ENCODE data around the gene ULK1.

Gene ULK1

DNA sequence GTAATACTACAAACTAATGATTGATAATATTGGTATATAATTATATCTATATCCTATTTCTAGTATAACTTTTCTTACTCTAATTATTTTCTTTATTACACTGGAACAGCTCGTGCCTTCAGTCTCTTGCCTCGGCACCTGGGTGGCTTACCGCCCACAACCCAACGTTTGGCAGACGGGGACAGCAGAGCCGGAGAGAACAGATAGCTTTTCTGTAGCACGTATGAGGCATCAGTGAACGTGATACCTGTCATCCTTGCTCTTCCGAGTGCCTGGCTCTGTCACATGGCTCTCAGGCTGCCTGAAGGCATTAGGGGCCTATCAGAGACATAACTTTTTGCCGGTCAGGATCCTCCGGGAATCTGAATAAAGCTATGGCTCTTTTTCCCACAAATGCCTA, 40.1 kb downstream of the ULK1 start:
- no peak for DNase-seq (ENCODE audit: low read depth)
- no peak overlapping the region for H3K4me3 ChIP-seq (ENCODE audit: low read length)
- TF ChIP-seq, protein P1, sequence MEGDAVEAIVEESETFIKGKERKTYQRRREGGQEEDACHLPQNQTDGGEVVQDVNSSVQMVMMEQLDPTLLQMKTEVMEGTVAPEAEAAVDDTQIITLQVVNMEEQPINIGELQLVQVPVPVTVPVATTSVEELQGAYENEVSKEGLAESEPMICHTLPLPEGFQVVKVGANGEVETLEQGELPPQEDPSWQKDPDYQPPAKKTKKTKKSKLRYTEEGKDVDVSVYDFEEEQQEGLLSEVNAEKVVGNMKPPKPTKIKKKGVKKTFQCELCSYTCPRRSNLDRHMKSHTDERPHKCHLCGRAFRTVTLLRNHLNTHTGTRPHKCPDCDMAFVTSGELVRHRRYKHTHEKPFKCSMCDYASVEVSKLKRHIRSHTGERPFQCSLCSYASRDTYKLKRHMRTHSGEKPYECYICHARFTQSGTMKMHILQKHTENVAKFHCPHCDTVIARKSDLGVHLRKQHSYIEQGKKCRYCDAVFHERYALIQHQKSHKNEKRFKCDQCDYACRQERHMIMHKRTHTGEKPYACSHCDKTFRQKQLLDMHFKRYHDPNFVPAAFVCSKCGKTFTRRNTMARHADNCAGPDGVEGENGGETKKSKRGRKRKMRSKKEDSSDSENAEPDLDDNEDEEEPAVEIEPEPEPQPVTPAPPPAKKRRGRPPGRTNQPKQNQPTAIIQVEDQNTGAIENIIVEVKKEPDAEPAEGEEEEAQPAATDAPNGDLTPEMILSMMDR (IDR thresholded peaks at IDR 0.05; ENCODE audit: insufficient read depth, low read depth, low read length, missing control alignments): no peak

- no peak for DNase-seq (ENCODE audit: low read depth)
- TF ChIP-seq, protein P1 (IDR thresholded peaks at IDR 0.05; ENCODE audit: insufficient read depth, low read depth, low read length, missing control alignments): no peak
- no peak overlapping the region for H3K4me3 ChIP-seq (ENCODE audit: low read length)
These were observed 43.7 kb downstream of the ULK1 start for GRCh38 chr12:131938082-131938481.

DNA sequence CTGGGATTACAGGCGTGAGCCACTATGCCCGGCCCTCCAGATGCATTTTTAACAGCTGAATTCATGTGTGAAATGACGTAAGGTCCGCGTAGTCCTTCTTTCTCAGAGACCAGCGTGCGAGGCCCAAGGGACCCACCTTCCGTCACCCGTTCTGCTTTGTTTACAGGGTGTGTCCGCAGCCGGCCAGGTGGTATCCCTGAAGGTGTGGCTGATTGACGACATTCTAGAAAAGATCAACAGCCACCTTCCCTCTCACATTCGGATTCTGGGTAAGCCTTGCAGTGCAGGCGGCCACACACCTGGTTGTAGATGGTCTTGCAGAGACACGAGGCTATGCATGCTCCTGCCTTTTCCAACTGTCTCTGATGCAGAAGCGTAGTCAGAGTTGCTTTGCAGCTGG, 44.6 kb downstream of the ULK1 start:
- H3K4me3 ChIP-seq (ENCODE audit: low read length): no peak overlapping the region
- no peak for DNase-seq (ENCODE audit: low read depth)
- TF ChIP-seq, protein P1 (IDR thresholded peaks at IDR 0.05; ENCODE audit: insufficient read depth, low read depth, low read length, missing control alignments): no peak

GRCh38 chr12:131940141-131940547, 45.7 kb downstream of the ULK1 start:
- TF ChIP-seq, protein P1 (IDR thresholded peaks at IDR 0.05; ENCODE audit: insufficient read depth, low read depth, low read length, missing control alignments): no peak
- H3K4me3 ChIP-seq (ENCODE audit: low read length): no peak overlapping the region
- DNase-seq (ENCODE audit: low read depth): peak; percentile 71

DNA sequence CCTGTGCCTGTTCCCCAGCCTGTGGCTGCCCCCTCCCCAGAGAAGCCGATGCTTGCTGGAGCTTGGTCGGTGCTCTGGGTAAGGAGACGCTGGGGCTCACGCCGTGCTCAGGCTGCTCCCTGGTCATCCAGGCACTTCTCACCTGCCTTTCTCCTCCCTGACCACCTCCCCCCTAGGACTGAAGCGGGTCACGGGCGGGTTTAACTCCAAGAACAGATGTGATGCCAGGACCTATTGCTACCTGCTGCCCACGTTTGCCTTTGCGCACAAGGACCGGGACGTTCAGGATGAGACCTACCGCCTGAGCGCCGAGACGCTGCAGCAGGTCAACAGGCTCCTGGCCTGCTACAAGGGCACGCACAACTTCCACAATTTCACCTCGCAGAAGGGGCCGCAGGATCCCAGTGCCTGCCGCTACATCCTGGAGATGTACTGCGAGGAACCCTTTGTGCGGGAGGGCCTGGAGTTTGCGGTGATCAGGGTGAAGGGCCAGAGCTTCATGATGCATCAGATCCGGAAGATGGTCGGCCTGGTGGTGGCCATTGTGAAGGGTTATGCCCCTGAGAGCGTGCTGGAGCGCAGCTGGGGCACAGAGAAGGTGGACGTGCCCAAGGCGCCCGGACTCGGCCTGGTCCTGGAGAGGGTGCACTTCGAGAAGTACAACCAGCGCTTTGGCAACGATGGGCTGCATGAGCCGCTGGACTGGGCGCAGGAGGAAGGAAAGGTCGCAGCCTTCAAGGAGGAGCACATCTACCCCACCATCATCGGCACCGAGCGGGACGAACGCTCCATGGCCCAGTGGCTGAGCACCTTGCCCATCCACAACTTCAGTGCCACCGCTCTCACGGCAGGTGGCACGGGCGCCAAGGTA, 46.9 kb downstream of the ULK1 start:
- TF ChIP-seq, protein P1 (IDR thresholded peaks at IDR 0.05; ENCODE audit: insufficient read depth, low read depth, low read length, missing control alignments): no peak
- H3K4me3 ChIP-seq (ENCODE audit: low read length): no peak overlapping the region
- DNase-seq (ENCODE audit: low read depth): no peak

DNA sequence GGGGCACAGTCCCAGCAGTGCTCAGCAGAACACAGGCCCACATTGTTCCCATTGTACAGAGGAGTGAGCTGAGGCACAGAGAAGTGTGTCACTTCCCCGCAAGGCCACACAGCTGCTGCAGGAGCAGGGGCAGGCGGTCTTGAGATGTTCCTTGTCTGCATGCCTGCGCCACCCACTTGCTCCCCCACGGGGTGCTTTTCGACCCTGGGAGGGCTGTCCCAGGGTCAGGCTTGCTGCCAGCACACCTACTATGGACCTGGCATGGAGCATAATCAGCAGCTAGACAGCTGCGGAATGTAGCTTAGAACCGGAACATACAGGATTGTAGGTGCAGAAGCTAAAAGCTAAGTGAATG, 47.5 kb downstream of the ULK1 start:
- TF ChIP-seq, protein P1 (IDR thresholded peaks at IDR 0.05; ENCODE audit: insufficient read depth, low read depth, low read length, missing control alignments): no peak
- no peak for DNase-seq (ENCODE audit: low read depth)
- H3K4me3 ChIP-seq (ENCODE audit: low read length): no peak overlapping the region

GRCh38 chr12:131942671-131943070, 48.2 kb downstream of the ULK1 start:
- TF ChIP-seq, protein P1 (IDR thresholded peaks at IDR 0.05; ENCODE audit: insufficient read depth, low read depth, low read length, missing control alignments): no peak
- DNase-seq (ENCODE audit: low read depth): no peak
- H3K4me3 ChIP-seq (ENCODE audit: low read length): no peak overlapping the region

Data from epithelial cell of esophagus (primary cell).